Measurements from ENCODE around the gene OPRD1.

Gene OPRD1

GRCh38 chr1:28885977-28886730, 74.2 kb downstream of the OPRD1 start:
- DNase-seq (ENCODE audit: low read depth), result no peak

DNA sequence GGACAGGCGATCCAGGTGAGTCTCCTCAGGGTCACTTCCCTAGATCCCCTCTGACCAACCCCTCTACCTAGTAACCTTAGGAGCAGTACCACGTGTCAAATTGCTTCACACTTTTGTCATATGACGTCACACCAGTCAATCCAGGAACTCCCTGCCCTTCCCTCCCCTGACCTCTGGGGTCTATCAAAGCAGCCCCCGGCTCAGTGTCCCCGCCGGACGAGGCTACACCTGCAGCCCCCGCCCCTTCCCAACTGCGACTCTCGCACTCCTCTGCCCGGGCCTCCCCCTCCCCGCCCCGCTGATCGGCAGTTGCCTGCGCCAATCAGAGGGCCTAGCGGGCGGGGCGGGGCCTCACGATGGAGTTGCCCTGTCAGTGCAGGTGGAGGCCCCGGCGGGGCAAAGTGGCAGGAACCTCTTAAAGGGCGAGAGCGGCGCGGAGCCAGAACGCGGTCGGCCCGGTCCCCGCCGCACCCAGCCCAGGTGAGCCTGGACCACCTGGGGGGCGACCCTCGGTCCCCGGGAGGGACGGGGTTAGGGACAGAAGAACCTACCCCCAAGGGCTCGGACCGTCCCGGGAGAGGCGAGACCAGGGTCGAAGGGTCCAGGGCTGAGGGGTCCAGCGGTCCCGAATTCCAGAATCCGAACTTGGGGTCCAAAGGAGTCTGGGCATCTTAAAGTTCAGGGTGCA, 74.9 kb downstream of the OPRD1 start:
- DNase-seq (ENCODE audit: low read depth), result peak; percentile 69

GRCh38 chr1:28887419-28887834, 75.5 kb downstream of the OPRD1 start:
- no peak for DNase-seq (ENCODE audit: low read depth)

GRCh38 chr1:28887835-28888682, 76.1 kb downstream of the OPRD1 start:
- no peak for DNase-seq (ENCODE audit: low read depth)

DNA sequence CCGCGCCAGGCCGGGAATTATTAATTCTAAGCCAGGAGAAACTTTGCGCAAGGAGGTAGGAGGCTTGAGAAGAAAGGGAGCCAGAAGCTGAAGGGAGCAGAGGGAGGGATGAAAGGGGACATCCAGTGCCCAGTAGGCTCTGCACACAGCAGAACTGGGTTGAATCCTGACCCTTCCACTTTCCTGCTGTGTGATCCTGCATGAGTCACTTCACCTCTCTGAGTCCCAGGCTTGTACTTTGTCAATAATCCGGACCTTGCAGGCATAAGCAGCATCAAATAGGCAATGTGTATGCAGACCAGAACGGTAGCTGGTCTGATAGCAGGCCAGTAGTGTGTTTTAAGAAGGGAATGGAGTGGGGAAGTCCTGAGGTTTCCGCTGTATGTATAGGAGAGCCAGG, 76.9 kb downstream of the OPRD1 start:
- DNase-seq (ENCODE audit: low read depth), result no peak

DNA sequence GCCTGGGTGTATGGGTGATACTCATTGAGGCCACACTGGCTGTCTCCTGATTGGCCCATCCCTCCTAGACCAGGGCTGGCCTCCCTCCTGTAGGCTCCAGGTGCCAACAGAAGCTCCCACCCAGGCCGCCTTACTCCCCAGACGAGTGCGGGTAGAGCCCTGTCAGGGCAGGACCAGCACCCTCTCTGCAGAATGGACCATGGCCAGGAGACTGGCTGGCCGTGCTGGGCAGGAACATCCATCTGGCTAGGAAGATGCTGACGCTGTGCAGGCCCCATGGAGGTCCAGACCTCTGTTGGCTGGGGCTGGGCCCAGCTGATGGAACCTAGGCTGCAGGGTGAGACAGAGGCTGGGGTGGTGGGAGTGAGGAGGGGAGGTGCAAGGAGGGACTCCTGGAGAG, 77.4 kb downstream of the OPRD1 start:
- no peak for DNase-seq (ENCODE audit: low read depth)

DNA sequence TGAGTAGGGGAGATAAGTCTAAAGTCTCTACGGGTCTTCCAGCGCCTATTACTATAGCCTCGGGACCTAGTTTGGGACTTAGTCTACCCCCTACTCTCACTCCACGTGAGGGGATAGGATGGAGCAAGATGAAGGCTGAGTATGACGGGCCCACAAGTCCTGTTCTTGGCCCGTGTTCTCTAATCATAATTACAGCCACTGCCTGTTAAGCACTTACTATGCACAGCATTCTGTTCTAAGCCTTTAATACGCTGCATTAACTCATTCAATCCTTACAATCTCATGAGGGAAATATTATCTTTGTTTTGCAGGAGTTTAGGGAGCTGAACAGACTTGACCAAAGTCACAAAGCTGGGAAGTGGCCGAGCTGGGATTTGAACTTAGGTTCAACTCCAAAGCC, 78.5 kb downstream of the OPRD1 start:
- DNase-seq (ENCODE audit: low read depth), result no peak

GRCh38 chr1:28890836-28891235, 78.9 kb downstream of the OPRD1 start:
- no peak for DNase-seq (ENCODE audit: low read depth)

DNA sequence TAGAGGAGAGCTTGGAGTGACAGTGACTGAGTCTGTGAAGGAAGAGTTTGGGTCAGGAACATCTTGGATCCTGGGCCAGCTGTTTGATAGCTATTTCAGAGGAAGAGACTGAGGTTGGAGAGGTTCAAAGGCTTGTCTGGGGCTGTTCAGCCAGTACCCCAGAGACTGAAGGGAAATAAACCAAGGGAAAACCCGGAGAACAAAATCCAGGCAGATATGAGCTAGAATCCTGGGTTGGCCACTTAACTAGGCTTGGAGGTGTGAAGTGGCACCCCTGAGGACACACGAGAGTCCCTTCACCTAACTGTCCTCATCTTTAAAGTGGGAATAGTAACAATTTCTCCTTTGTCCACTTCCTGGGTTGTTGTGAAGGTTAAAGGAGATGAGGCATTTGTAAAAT, 79.3 kb downstream of the OPRD1 start:
- no peak for DNase-seq (ENCODE audit: low read depth)

DNA sequence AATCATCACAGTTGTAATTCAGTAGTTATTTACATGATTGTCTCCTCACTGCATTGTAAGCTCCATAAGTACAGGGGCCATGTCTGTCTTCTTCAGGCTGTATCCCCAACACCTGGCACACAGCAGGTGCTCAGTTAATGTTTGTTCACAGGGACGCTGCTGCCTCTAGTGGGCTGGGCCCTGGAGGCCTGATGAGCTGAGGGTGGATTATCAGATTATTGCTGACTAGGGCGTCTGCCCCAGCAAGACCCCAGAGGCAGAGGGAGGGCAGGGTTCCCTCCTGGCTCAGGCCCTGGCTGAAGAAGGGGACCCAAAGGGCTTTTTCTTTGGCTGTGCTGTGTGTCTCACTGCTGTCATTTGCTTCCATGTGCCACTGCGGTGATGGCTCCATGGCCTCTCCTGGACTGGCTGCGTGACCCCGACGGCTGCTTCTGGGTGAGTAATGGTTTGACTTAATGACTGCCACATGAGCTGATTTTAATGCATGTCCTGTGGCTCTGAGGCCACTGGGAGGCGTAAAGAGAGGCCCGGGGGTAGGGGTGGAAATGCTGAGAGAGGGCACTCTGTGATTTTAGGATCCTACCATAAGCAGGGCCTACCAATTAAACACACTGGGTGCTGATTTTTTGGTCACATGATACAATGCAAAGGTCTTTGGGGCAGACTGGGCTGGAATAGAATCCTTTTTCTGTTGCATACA, 81.6 kb downstream of the OPRD1 start:
- DNase-seq (ENCODE audit: low read depth), result peak; percentile 67

DNA sequence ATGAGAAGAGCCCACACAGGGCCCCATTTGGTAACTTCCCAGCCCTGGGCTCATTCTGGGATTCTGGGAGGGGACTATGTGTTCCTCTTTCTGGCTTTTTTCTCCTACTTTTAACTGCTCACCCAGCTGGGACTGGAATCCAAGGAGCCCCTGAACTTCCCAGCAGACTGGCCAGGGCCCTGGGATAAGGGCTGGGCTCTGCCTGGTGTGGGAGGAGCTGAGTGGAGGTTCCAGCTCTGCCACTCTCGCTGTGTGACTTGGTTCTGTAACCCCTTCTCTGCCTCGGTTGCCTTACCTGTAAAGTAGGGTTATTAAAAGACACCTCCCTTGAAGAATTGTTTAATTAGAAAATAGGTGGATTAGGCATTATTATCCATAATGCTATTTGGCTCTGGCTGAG, 82.8 kb downstream of the OPRD1 start:
- no peak for DNase-seq (ENCODE audit: low read depth)

DNA sequence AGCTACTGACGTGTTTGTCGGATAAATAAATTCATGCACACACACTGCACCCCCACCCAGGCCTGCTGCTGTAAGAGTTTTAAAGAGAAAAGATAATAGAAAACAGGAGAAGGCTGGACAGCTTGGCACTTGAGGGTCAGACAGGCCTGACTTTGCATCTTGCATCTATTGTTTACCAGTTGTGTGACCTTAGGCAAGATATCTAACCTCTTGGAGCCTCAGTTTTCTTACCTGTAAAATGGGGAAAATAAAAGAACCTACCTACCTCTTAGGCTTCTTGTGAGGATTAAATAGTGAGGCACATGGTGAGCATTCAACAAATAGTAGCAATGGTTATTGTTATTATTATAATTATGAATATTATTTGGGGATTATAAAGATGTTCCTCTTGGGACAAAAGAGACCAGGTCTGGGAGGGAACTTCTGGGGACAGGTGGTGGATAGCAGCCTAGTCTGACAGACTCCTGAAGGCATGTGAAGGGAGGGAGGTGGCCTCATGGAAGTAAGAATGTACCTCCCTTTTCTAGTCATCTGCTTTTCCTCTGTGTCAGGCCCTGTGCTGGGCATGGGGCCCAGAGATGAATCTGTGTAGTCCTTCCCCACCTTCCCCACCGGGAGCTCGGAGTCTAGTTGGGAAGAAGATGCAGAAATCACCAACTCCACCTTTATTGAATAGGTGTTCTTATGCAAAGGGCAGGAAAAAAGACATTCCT, 84.1 kb downstream of the OPRD1 start:
- DNase-seq (ENCODE audit: low read depth), result no peak

- DNase-seq (ENCODE audit: low read depth), result no peak
Measured at GRCh38 chr1:28896609-28896986, 84.6 kb downstream of the OPRD1 start.

DNA sequence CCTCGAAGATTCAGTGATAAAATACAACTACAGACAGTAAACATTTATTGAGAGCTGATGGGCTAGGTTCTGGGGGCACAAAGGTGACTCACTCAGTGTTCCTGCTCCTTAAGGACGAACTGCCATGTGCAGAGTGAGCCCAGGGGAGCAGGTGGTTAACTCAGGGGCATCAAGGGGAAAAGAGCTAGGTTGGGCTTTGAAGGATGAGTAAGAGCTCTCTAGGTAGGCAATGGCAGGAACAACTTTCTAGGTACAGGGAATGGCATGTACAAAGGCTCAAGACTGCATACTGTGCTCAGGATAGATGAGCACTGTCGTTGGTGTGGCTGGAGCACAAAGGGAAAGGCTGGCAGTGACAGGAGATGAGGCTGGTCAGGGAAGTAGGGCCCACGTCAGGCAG, 85.8 kb downstream of the OPRD1 start:
- DNase-seq (ENCODE audit: low read depth), result no peak

DNA sequence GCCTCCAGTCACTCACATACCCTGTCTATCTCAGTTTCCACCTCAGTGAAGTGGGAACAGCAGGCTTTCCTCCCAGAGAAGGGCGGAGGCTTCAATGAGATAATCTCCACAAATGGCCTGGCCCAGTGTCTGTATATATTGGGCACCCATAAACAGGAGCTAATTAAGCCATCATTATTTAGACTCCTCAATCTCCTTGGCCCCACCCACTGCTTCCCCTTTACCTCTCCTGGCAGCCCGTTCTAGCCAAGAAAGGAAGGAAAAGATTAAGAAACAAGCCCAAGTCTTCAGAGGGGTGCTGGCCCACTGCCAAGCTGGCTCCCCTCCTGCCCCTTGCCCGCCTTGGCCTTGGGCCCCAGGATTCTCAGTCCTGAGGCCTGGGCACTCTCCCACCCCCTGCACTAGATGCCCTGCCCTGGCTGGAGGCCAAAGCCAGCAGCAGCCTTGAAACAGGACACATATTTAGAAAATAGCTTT, 86.5 kb downstream of the OPRD1 start:
- DNase-seq (ENCODE audit: low read depth), result no peak

GRCh38 chr1:28899267-28899666, 87.3 kb downstream of the OPRD1 start:
- DNase-seq (ENCODE audit: low read depth), result no peak

DNA sequence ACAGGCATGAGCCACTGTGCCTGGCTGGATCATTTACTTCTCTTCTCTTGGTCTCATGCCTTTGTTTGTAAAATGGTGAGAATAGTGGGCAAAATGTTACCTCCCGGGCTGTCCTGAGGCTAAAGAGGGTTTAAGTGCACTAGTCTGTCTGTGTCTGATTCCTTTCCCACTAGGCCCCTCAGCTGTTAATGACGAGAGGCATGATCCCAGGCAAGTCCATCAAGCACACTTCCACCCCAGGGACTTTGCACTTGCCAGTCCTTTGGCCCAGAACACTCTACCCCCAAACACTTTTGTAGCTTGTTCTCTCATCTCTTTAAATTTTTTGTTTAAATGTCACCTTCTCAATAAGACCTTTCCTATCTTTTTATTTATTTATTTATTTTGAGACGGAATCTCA, 88.6 kb downstream of the OPRD1 start:
- no peak for DNase-seq (ENCODE audit: low read depth)

DNA sequence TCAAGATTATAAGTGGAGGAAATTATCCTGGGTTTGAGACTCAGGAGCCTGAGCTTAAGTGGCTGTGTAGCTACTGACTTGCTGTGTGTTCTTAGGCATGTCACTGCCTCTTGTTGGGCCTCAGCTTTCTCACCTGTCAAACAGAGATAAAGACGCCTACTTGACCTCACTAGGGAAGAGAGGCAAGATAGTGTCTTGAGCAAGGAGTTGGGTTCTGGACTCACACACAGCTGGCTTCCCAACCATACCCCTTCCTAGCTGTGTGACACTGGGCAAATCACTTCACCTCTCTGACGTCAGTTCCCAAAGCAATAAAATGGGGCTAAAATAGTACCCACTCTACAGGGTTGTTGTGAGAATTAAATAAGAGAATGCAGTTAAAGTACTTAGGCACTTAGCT, 90.8 kb downstream of the OPRD1 start:
- DNase-seq (ENCODE audit: low read depth), result no peak

DNA sequence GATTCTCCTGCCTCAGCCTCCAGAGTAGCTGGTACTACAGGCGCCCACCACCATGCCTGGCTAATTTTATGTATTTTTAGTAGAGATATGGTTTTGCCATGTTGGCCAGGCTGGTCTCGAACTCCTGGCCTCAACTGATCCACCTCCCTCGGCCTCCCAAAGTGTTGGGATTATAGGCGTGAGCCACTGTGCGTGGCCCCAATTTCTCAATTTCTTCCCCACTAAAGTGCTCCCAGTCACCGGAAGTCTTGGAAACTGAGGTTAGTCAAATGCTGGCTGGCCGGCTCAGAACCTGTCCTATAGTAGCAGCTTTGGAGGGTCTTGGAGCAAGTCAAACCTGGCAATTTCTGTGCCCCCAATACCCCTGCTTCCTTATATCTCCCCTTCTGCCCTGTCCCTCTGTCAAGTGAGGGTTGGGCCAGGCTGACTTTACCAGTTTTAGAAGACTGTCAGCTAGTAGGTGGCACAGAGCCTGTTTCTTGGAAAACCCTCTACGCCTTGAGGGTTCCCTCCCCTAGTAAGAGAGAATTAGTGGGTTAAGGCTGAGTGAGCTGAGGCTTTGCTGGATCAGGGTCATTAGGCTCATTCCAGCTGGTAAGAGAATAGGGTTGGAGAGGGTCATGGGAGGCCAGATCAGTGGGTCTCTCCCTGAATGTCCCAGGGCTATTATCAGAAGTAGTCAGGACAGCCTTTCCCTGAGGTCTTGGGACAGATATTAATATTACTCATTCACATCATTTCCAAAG, 94.1 kb downstream of the OPRD1 start:
- DNase-seq (ENCODE audit: low read depth), result no peak

DNA sequence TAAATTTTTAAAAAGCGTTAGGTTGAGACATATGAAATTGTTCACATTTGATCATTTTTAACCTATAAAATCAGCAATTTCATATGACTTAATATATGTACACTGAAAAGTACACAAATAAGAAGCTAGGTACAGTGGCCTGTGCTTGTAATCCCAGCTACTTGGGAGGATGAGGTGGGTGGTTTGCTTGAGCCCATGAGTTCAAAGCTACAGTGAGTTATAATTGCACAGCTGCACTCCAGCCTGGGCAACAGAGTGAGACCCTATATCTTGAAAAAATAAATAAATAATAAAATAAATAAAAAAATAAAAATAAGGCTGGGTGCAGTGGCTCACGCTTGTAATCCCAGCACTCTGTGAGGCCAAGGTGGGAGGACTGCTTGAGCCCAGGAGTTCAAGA, 97.2 kb downstream of the OPRD1 start:
- no peak for DNase-seq (ENCODE audit: low read depth)

Data from fibroblast of gingiva (primary cell).